Small intestine (tissue), 7 donors: ENCODE measurements around the gene NRM. TPM values are rescaled to one million over a fixed set of nuclear protein-coding genes. Genes with fewer than 3 reads are reported as not detected.
A peak's percentile ranks its signal among the peaks of the same experiment; 100 is the strongest.

Source experiments
- DNase-seq, 2 donors: peaks; one replicate each; pipeline versions ENCODE4 v3.0.0 to v3.0.0-alpha.2; 2013
- FAIRE-seq: peaks from 2 replicates; lab custom pipeline; 2012; peaks lifted over from hg19 to GRCh38; lab: Jason Lieb, UNC
- H3K27ac ChIP-seq, 3 donors: one replicate each; pipeline ENCODE4 v1.5.1; 2013; ENCODE audit warnings: low read length in 2 of 3, mild to moderate bottlenecking in 2 of 3, control low read depth in 1 of 3, inconsistent platforms in 1 of 3, low read depth in 1 of 3, moderate library complexity in 1 of 3
- H3K27me3 ChIP-seq, 3 donors: one replicate each; pipeline ENCODE4 v1.6.1; 2013; ENCODE audit warnings: low read length in 3 of 3, inconsistent platforms in 1 of 3; ENCODE audit not compliant: control insufficient read depth in 3 of 3, insufficient read depth in 3 of 3
- H3K36me3 ChIP-seq, 3 donors: one replicate each; pipeline ENCODE4 v1.6.1; 2013; ENCODE audit warnings: low read length in 3 of 3, inconsistent platforms in 1 of 3, low read depth in 1 of 3, mild to moderate bottlenecking in 1 of 3, moderate library complexity in 1 of 3; ENCODE audit not compliant: control insufficient read depth in 3 of 3, insufficient read depth in 2 of 3
- H3K4me1 ChIP-seq, 3 donors: one replicate each; pipeline ENCODE4 v1.6.1; 2013; ENCODE audit warnings: low read length in 2 of 3, inconsistent platforms in 1 of 3, low read depth in 1 of 3, mild to moderate bottlenecking in 1 of 3, moderate library complexity in 1 of 3; ENCODE audit not compliant: control insufficient read depth in 3 of 3, insufficient read depth in 2 of 3
- H3K4me3 ChIP-seq, 3 donors: one replicate each; pipeline ENCODE4 v1.5.1; 2013; ENCODE audit warnings: low read length in 3 of 3, control low read depth in 1 of 3, inconsistent platforms in 1 of 3, low read depth in 1 of 3, mild to moderate bottlenecking in 1 of 3, moderate library complexity in 1 of 3
- H3K9me3 ChIP-seq, 2 donors: one replicate each; pipeline ENCODE4 v1.6.1; 2013; ENCODE audit warnings: low read depth in 1 of 2, low read length in 1 of 2; ENCODE audit not compliant: control insufficient read depth in 2 of 2, insufficient read depth in 1 of 2
- WGBS, 3 donors: extraction: QIAGEN DNeasy Blood & Tissue Kit; methylation state at CpG; one replicate each; pipeline ENCODE4 v1.1.7; 2013; 5-methylcytosine and 5-hydroxymethylcytosine counted together
- polyA plus RNA-seq, 4 donors: library from polyadenylated mRNA; stranded (reverse) in 3 of 4; unstranded in 1 of 4; fragments of 200-250 nt in 3 of 4; fragments of 120-200 nt in 1 of 4; gene quantifications; one replicate each; pipeline versions ENCODE4 v1.2.1 to v1.2.3, GENCODE V29; 2013
- donor health status: healthy with polysubstance abuse.
- donor health status: control.
- donor health status: control.
- donor health status: Bipolar disorder and iron deficiency.
- donor health status: healthy.

The NRM gene
- polyA plus RNA-seq, 4 donors, result 1.1 to 14.2 (median 8.0) TPM

- Histone ChIP-seq H3K9me3 (no peaks in the 10 kb centered on the region), H3K27me3 (no peaks in the 10 kb centered on the region), H3K27ac (no peak overlapping the region), H3K4me1 (peaks cover 0 to 3% (median 0%) of the 10 kb centered on the region in 3 donors), H3K36me3 (peaks cover 0 to 51% (median 0%) of the 10 kb centered on the region in 3 donors), H3K4me3 (no peak overlapping the region)
- FAIRE-seq (no peak), DNase-seq (no peak)
- 94 to 100% (median 99%) methylated on average over 4 of the region's 4 CpGs for WGBS, 3 donors
Observed at GRCh38 chr6:30703821-30704220, 13.0 kb upstream of the NRM start.

- no peak for DNase-seq
- Histone ChIP-seq H3K27me3 (no peaks in the 10 kb centered on the region), H3K4me1 (peaks cover 0 to 3% (median 0%) of the 10 kb centered on the region in 3 donors), H3K9me3 (no peaks in the 10 kb centered on the region), H3K27ac (no peak overlapping the region), H3K36me3 (peaks cover 0 to 49% (median 0%) of the 10 kb centered on the region in 3 donors), H3K4me3 (no peak overlapping the region)
- WGBS, 3 donors, result 96% methylated on average over 10 of the region's 10 CpGs
- no peak for FAIRE-seq
Observed at GRCh38 chr6:30703011-30703410, 12.2 kb upstream of the NRM start.

DNA sequence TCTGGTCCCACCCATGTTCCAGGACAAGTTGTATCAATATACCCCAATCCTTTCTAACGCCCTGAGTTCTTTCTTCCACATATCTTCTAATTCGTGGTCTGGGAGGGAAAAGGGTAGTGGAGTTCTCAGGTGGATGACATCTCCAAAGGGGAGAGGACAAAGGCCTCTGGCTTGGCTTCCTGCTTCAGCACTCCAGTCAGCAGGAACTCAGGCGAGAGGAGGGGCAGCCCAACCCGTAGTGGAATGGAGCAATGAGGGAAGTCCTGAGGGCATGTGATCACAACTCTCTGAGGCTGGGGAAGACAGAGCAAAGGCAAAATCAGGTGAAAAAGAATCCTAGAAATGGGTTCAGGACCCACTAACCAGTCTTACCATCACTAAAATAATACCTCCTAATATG, 9.6 kb upstream of the NRM start:
- FAIRE-seq (no peak), DNase-seq (peak; percentile 61 to 76)
- no peaks in the 10 kb centered on the region for H3K9me3 ChIP-seq
- WGBS, 3 donors, result 41 to 55% (median 50%) methylated on average over 4 of the region's 4 CpGs
- peaks cover 0 to 3% (median 0%) of the 10 kb centered on the region in 3 donors for H3K4me1 ChIP-seq
- peak overlapping the region in 1 of 3 donors; percentile 43 for H3K27ac ChIP-seq
- H3K4me3 ChIP-seq, result no peak overlapping the region
- H3K36me3 ChIP-seq, result peaks cover 0 to 36% (median 0%) of the 10 kb centered on the region in 3 donors
- no peaks in the 10 kb centered on the region for H3K27me3 ChIP-seq

DNA sequence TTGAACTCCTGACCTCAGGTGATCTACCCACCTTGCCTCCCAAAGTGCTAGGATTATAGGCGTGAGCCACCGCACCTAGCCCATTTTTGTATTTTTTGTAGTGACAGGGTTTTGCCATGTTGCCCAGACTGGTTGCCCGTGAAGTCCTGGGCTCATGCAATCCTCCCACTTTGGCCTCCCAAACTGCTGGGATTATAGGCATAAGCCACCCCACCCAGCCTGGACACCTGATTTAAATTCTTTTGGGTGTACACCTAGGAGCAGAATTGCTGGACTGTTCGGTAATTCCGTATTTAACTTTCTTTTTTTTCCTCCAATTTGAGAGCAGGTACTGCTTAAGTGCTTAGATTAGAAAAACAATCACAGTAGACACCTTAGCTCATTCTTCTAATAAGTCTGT, 5.6 kb upstream of the NRM start:
- no peaks in the 10 kb centered on the region for H3K9me3 ChIP-seq
- no peak overlapping the region for H3K4me3 ChIP-seq
- H3K4me1 ChIP-seq, result peaks cover 0 to 3% (median 0%) of the 10 kb centered on the region in 3 donors
- H3K27ac ChIP-seq, result no peak overlapping the region
- no peaks in the 10 kb centered on the region for H3K27me3 ChIP-seq
- DNase-seq, result no peak
- H3K36me3 ChIP-seq, result peaks cover 0 to 3% (median 0%) of the 10 kb centered on the region in 3 donors
- 92 to 96% (median 92%) methylated on average over 5 of the region's 5 CpGs for WGBS, 3 donors
- no peak for FAIRE-seq

GRCh38 chr6:30691208-30691847, 544 bp upstream of the NRM start:
- FAIRE-seq (no peak), DNase-seq (no peak)
- Histone ChIP-seq H3K27me3 (peaks cover 0 to 10% (median 0%) of the 10 kb centered on the region in 3 donors), H3K36me3 (no peaks in the 10 kb centered on the region), H3K9me3 (no peaks in the 10 kb centered on the region), H3K4me3 (peak overlapping the region; percentile 49 to 73 (median 52)), H3K27ac (peak overlapping the region in 2 of 3 donors; percentile 60 to 77), H3K4me1 (peaks cover 0 to 18% (median 4%) of the 10 kb centered on the region in 3 donors)
- 15 to 23% (median 15%) methylated on average over 8 of the region's 8 CpGs for whole genome bisulfite sequencing, 3 donors

GRCh38 chr6:30689985-30690384, 799 bp downstream of the NRM start:
- H3K27me3 ChIP-seq, result peaks cover 0 to 18% (median 0%) of the 10 kb centered on the region in 3 donors
- H3K9me3 ChIP-seq, result no peaks in the 10 kb centered on the region
- peaks cover 0 to 6% (median 0%) of the 10 kb centered on the region in 3 donors for H3K36me3 ChIP-seq
- peak overlapping the region in 2 of 3 donors; percentile 76 to 85 for H3K27ac ChIP-seq
- peaks cover 0 to 25% (median 4%) of the 10 kb centered on the region in 3 donors for H3K4me1 ChIP-seq
- peak overlapping the region in 1 of 3 donors; percentile 73 for H3K4me3 ChIP-seq
- WGBS, 3 donors, result 43 to 77% (median 52%) methylated on average over 4 of the region's 4 CpGs
- DNase-seq (no peak), FAIRE-seq (no peak)

DNA sequence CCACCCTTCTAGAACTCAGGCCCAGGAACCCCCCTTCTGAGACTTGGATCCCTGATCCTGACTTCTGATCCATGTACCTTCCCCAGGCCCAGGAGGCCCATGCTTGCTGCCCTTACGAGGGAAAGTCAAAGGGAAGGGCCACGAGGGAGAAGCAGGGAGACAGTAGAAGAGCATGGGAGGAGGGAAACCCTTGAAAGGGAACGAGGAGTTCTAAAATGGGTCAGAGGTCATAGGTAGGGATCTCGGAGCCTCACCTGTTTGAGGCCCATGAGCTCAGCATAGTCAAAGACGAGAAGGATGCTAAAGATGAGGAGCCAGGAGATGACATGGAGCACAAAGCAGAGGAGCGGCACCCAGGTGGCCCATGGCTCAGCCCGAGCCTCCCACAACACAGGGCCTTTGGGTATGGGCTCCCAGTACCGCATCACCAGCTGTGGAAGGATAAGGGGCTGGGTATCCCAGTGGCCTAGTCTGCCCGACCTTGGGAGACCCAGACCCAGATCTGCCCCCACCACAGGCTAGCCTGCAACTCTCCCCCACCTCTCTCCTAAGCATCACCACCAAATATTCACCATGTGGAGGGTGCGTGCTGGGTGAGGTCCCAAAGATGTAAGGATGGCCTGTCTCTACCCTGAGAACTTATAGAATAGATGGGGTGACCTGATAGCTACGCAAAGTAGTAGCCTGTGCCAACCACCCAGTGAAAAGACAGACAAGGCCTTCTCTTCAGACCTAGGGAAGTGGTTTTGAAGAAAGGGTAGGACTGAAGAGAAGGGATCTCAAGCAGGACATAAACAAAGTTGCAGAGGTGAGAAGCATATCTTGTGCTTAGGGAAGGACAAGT, 1.5 kb downstream of the NRM start:
- Histone ChIP-seq H3K4me3 (no peak overlapping the region), H3K9me3 (no peaks in the 10 kb centered on the region), H3K27ac (peak overlapping the region in 1 of 3 donors; percentile 85), H3K4me1 (peaks cover 0 to 25% (median 4%) of the 10 kb centered on the region in 3 donors), H3K36me3 (peaks cover 0 to 6% (median 0%) of the 10 kb centered on the region in 3 donors), H3K27me3 (peaks cover 0 to 18% (median 0%) of the 10 kb centered on the region in 3 donors)
- DNase-seq (no peak), FAIRE-seq (no peak)
- WGBS, 3 donors, result 81 to 85% (median 84%) methylated on average over 11 of the region's 11 CpGs

- 82 to 87% (median 86%) methylated on average over 8 to 9 of the region's 9 CpGs for whole genome bisulfite sequencing, 3 donors
- no peak for FAIRE-seq
- H3K4me1 ChIP-seq, result peaks cover 0 to 25% (median 4%) of the 10 kb centered on the region in 3 donors
Observed at GRCh38 chr6:30688569-30688968, 2.2 kb downstream of the NRM start.

More at GRCh38 chr6:30688569-30688968, 2.2 kb downstream of the NRM start:
- Histone ChIP-seq H3K36me3 (peaks cover 0 to 10% (median 0%) of the 10 kb centered on the region in 3 donors), H3K27ac (peak overlapping the region in 1 of 3 donors; percentile 97), H3K4me3 (no peak overlapping the region), H3K27me3 (peaks cover 0 to 18% (median 0%) of the 10 kb centered on the region in 3 donors), H3K9me3 (no peaks in the 10 kb centered on the region)
- no peak for DNase-seq
